ENCODE data around the gene CASP8AP2.
"Not testable (repeated sequence)": the region's sequence is repeated elsewhere in the genome, so short reads cannot be mapped to it uniquely, and the experiment has no call there.

CASP8AP2 gene

GRCh38 chr6:89826029-89826528 lies 3.6 kb upstream of the CASP8AP2 start:
- no peak for DNase-seq (ENCODE audit: low spot score)

DNA sequence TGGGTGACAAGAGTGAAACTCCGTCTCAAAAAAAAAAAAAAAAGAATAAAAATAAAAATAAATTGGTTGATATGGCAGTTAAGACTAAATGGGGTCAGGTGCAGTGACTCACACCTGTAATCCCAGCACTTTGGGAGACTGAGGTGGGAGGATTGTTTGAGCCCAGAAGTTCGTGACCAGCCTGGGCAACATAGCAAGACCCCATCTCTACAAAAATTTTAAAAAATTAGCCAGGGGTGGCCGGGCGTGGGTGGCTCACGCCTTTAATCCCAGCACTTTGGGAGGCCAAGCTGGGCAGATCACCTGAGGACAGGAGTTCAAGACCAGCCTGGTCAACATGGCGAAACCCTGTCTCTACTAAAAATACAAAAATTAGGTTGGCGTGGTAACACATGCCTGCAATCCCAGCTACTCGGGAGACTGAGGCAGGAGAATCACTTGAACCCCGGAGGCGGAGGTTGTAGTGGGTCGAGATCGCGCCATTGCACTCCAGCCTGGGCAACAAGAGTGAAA lies 1.1 kb upstream of the CASP8AP2 start:
- not testable (repeated sequence) for DNase-seq (ENCODE audit: low spot score)

DNA sequence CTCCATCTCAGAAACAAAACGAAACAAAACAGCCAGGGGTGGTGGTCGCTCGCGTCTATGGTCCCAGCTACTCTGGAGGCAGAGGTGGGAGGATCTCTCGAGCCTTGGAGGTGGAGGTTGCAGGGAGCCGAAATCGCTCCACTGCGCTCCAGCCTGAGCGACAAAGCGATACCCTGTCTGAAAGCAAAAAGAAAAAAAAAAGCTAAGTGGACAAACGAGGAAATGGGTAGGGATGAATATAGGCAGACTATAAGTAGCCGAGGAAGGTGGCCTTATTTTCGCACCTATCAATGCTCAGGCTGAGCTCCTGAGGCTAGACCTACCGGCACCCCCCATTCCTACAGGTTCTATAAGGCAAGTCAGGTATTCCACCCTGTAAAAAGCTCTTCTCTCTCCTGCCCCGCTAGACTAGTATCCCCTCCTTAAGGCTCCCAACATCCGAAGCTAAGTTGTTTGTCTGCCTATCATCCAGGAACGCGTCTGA lies 650 bp upstream of the CASP8AP2 start:
- DNase-seq (ENCODE audit: low spot score): no peak

DNA sequence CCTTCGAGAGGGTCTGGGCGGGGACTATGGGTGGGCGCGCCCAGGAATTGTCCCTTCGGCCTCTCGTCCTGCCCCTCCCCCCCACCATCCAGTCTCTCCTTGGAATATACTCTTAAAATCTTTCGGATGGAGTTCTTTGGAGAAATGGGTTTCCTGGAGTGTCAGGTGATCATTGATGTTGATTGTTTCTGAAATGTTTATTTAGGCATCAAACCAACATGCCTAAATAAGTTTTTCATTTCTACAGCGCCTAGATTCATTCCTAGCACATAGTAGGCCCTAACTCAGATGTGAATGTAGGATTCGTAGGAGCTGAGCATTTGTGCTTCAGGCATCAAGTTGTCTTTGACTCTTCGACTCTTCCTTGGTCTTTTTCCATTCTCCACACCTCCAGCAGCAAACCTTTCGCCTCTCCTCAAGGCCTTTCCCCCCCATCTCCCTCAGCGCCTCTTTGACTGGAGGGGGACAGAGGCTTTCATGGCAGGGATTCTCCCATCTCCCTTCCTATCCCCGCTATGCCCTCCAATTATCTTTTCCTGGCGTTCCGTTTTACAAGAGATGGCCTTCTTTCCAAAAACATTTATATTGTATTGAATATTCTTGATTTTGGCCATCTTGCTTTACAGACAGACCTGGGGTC lies 610 bp downstream of the CASP8AP2 start:
- DNase-seq (ENCODE audit: low spot score): no peak

DNA sequence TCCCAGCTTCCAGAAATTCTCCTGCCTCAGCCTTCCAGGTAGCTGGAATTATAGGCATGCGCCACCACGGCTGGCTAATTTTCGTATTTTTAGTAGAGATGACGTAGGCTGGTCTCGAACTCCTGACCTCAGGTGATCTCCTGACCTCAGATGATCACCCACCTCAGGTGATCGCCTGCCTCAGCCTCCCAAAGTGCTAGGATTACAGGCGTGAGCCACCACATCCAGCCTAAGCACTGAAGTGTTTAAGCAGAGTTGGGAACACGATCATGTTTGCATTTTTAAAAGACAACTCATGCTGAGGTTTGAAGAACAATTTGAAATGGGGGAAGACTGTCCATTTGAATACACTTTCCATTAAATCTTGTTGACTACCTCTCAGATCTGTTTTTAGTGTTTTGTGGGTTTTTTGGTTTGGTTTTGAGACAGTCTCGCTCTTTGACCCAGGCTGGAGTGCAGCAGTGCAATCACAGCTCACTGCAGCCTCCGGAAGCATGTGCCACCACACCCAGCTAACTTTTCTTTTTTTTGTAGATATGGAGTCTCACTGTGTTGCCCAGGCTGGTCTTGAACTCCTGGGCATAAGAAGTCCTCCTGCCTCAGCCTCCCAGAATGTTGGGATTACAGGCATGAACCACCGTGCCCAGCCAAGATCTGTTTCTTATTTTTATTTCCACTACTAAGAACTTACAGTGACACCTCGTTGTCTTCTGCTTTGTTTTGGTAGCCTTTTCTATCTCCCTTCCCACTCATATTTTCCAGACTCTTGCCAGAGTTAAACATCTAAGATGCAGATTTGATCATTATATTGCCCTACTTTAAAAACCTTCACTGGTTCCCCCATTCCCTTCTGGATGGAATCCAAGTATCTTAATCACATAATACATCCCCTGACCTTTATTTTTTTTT lies 5.5 kb downstream of the CASP8AP2 start:
- no peak for DNase-seq (ENCODE audit: low spot score)

- no peak for DNase-seq (ENCODE audit: low spot score)
Measured at GRCh38 chr6:89836639-89837222, 7.1 kb downstream of the CASP8AP2 start.

DNA sequence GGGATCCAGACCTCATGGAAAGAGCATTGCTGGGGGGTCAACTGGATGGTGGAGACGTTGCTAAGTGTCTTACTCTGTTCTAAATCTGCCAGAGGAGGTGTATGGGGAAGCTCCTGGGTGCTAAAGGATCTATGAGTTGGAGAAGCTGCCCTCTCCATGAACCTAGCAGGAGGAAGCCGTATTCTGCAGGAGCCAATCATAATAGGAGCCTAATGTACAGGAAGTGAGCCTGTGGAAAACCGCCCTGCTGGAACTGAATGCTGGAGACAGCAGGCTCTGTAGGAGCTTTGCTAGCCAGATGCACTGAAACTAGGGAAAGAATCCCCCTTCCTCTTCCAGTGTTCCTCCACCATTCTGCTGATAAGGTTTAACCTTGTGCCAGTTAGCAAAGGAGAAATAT lies 10.9 kb downstream of the CASP8AP2 start:
- DNase-seq (ENCODE audit: low spot score): no peak

- DNase-seq (ENCODE audit: low spot score): no peak
Measured at GRCh38 chr6:89842228-89842627, 12.5 kb downstream of the CASP8AP2 start.

- DNase-seq (ENCODE audit: low spot score): no peak
Measured at GRCh38 chr6:89843070-89843469, 13.4 kb downstream of the CASP8AP2 start.

DNA sequence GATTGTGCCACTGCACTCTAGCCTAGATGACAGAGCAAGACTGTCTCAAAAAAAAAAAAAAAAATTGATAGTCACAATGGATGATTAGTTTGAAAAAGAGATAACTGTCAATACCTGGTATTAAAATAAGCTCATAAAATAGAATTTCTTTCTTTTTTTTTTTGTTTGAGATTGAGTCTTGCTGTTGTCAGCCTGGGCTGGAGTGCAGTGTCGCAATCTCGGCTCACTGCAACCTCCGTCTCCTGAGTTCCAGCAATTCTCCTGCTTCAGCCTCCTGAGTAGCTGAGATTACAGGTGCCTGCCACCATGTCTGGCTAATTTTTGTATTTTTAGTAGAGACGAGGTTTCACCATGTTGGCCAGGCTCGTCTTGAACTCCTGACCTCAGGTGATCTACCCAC lies 17.8 kb downstream of the CASP8AP2 start:
- not testable (repeated sequence) for DNase-seq (ENCODE audit: low spot score)

- no peak for DNase-seq (ENCODE audit: low spot score)
Measured at GRCh38 chr6:89853068-89853467, 23.4 kb downstream of the CASP8AP2 start.

- DNase-seq (ENCODE audit: low spot score): no peak
Measured at GRCh38 chr6:89858041-89858440, 28.4 kb downstream of the CASP8AP2 start.

- DNase-seq (ENCODE audit: low spot score): no peak
Measured at GRCh38 chr6:89859744-89860143, 30.1 kb downstream of the CASP8AP2 start.

DNA sequence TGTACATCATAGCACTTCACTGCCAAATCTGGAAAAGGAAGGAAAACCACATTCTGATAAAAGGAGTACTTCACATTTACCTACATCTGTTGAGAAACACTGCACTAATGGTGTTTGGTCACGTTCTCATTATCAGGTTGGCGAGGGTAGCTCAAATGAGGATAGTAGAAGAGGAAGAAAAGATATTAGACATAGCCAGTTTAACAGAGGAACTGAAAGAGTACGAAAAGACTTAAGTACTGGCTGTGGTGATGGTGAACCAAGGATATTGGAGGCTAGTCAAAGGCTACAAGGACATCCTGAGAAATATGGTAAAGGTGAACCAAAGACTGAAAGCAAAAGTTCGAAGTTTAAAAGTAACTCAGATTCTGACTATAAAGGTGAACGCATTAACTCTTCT lies 32.6 kb downstream of the CASP8AP2 start:
- no peak for DNase-seq (ENCODE audit: low spot score)

GRCh38 chr6:89862698-89863097 lies 33.0 kb downstream of the CASP8AP2 start:
- DNase-seq (ENCODE audit: low spot score): no peak

DNA sequence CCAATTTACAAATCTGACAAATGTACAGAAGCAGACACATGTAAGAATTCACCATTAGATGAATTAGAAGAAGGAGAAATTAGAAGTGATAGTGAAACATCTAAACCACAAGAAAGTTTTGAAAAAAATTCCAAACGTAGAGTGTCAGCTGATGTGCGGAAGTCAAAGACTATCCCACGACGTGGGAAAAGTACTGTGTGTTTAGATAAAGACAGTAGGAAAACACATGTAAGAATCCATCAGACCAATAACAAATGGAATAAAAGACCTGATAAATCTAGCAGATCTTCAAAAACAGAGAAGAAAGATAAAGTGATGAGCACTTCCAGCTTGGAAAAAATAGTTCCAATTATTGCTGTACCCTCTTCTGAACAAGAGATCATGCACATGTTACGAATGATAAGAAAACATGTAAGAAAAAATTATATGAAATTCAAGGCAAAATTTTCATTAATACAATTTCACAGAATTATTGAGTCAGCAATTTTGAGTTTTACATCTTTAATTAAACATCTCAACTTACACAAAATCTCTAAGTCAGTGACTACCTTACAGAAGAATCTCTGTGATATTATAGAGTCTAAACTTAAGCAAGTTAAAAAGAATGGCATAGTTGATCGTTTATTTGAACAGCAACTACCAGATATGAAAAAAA lies 36.5 kb downstream of the CASP8AP2 start:
- DNase-seq (ENCODE audit: low spot score): no peak

DNA sequence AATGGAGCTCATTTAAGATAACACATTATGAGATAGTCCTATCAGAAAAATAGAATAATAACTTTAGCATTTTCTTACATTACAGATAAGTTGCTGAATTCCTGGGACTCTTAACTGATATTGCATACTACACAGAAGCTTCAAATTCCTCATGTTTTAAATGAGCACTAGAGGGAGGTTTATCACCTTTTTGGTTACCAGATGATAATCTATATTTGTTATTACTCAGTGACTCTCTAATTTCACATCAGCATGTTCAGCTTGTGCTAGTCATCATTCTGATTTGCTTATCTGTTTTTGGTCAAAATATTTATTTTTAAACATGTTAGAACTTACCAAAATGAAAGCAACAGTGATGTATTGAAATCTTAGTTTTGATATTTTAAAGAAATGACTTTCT lies 44.0 kb downstream of the CASP8AP2 start:
- no peak for DNase-seq (ENCODE audit: low spot score)

DNA sequence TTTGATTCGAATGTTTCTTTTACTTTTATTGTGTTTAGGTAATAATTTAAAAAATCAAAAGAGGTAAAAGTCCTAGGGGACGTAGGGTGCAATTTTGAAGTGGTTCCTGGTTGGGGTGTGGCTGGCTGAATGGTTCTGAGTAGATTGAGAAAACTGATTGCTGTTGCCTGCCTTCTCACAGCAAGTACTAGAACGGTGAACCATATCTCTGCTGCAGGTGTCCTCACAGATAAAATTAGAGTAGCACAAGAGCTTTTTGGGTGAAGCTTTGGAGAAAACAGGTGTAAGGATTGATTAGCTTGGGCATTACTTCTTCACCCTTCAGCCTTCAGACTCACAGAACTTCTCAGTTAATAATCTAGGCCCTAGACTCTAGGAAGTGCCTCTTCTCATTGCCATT lies 44.8 kb downstream of the CASP8AP2 start:
- DNase-seq (ENCODE audit: low spot score): no peak

GRCh38 chr6:89886378-89887120 lies 56.9 kb downstream of the CASP8AP2 start:
- DNase-seq (ENCODE audit: low spot score): no peak

DNA sequence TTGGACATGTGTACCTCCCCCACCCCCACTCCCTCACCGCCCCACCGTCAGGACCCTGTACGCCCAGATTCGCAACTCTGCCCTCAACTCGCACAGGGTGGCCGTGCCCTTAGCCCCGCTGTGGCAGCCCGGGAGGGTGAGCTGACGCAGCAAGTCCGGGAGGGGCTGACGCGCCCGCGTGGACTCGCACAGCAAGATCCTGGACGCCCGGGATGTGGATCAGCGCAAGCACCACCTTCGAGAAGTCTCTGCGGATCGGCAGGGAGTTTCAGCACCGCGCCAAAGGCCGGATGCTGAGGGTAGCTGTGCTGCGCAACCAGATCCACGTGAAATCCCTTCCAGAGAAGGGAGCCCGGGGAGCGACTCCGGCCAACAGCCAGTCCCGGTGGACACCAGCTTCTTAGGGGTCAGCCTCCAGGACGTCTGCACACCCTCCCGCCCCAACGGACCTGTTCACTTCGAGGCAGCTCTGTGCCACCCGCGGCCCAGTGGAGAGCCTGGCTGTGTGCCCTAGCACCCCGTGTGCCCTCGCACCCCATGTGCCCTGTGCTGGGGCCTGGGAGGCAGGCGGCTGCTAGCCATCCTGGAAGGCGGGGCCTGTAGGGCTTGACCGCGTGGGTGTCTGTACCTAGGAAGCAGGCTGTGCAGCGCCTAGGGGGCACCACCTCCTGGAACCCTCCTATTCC lies 57.9 kb downstream of the CASP8AP2 start:
- no peak for DNase-seq (ENCODE audit: low spot score)

DNA sequence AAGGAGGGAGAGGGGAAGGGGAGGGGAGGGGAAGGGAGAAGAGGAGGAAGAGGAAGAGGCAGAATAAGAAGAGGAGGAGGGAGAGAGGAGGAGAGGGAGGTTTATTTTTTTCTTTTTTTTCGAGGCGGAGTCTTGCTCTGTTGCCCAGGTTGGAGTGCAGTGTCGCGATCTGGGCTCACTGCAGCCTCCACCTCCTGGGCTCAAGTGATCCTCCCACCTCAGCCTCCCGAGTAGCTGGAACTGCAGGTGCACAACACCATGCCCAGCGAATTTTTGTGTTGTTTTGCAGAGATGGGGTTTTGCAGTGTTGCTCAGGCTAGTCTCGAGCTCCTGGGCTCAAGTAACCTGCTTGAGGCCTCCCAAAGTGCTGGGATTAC lies 58.4 kb downstream of the CASP8AP2 start:
- DNase-seq (ENCODE audit: low spot score): no peak

Measured in COLO829 (cell line).